GM23248 (cell line): ENCODE data around the gene SYT13.

Experiments
- EZH2 ChIP-seq: fragments of 200-600 bp; sonication (generic); IDR thresholded peaks from 2 replicates; pipeline ENCODE4 v1.6.1; 2018; ENCODE audit warnings: antibody characterized with exemption, mild to moderate bottlenecking; ENCODE audit not compliant: insufficient read depth, poor library complexity, severe bottlenecking
- EZH2phosphoT487 ChIP-seq: fragments of 200-600 bp; sonication (generic); IDR thresholded peaks from 2 replicates; pipeline ENCODE4 v1.6.1; 2018; ENCODE audit warnings: antibody characterized with exemption, moderate library complexity, mild to moderate bottlenecking, low read depth; ENCODE audit not compliant: insufficient read depth

DNA sequence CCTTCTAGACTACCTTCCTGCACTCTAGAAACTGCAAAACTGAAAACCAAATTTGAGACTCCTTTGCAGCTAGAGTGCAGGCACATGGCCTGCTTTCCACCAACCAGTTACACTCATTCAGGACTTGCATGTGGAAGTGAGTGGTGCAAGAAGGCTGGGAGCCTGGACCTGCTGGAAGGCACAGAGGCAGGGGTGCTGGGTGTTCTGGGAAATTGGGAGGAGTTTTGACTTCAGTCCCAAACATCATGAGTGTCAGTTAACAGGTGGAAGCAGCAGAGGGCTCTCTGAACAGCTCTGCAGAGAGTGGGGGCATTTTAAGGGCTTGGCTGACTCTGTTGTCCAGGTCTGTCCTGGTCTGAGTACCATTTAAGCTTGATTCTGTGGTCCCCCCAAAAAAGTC, 49.3 kb upstream of the SYT13 start:
- no peak for TF ChIP-seq EZH2phosphoT487
- no peak for TF ChIP-seq EZH2
